Mucosa of gallbladder (tissue), 1 donor: ENCODE measurements around the gene BANP. TPM values are rescaled to one million over a fixed set of nuclear protein-coding genes. Genes with fewer than 3 reads are reported as not detected.
"Not testable (repeated sequence)": the region's sequence is repeated elsewhere in the genome, so short reads cannot be mapped to it uniquely, and the experiment has no call there.

ENCODE experiments used
- DNase-seq: peaks from one replicate; pipeline ENCODE4 v3.0.0-alpha.2; 2020; ENCODE audit warnings: low spot score
- total RNA-seq: library from RNA; stranded (reverse); gene quantifications from one replicate; pipeline ENCODE4 v1.2.1, GENCODE V29; 2021
- donor health status: DM: no; HTN: no; CAD: no.

Gene BANP
- total RNA-seq, 1 donor from 2014 or later, result 31.7 TPM

DNA sequence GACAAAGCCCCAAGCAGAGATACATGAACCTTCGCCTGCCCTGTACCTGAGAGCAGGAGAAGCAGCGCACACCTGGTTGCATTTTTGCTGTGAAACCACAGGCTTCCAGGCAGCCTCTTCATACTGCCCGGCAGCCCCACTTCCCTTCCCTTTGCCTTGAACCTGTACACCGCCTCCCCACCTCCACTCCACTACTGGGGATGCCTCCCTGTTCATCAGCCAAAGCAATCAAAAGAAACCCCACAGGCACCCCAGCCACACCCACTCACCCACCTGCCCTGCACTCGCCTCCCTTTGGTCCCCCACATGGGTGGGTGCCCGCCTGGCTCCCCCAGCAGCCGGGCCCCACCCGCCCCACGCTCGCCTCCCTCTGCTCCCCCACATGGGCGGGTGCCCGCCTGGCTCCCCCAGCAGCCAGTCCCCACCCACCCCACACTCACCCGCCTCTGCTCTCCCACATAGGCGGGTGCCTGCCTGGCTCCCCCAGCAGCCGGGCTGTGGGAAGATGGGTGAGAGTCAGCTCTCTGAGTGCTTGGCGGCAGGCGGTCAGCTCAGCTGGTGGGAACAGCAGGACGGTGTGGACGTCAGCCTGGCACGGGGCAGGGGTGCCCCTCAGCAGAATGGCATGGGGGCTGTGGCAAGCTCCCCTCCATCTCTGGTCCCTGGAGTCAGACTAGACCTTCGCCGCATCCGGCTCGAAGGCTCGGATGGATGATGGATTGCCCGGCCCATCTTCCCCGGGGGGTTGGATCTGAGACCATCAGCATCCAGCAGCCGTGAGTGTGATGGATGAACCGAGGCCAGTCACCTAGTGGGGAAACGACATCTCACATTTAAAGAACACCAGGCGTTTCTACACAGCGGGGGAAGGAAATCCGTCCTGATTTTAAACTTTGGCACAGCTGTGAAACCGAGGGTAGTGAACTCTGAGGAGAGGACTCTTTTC lies 135.6 kb downstream of the BANP start:
- DNase-seq, result no peak

DNA sequence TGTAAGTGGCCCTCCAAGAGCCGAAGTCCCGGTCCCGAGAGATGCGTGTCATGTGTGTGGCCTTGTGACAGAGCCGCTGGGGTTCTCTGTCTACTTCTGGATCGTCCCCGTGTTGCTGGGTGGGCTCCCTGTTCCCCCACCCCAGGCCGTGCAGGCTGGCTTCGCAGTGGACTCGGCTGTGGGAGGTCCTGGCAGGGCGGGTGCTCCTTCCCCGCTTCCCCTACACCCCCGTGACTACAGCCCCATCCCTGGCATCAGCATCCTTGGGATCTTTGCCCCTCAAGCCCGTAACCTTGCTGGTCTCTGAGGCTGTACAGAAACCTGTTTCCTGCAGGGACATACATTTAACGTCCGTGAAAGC lies 136.3 kb downstream of the BANP start:
- no peak for DNase-seq

DNA sequence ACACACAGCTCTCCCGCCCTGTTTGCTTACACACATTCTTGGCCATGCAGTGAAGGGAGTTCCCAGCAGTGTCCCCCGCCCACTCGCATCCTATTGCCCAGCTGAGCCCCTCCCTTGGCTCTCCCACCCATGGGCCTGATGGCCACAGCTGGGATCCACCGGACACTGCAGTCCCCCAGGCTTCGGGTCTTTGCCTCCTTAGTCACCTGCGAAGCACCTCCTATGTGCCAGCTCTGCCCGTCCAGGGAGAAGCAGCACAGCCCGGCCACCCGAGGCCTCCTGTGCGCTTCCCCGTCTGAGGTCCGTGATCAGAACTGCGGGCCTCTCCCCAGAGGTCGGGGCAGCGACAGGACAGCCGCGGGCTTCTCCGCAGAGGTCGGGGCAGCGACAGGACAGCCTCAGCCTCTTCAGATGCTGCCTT lies 136.9 kb downstream of the BANP start:
- DNase-seq, result no peak

DNA sequence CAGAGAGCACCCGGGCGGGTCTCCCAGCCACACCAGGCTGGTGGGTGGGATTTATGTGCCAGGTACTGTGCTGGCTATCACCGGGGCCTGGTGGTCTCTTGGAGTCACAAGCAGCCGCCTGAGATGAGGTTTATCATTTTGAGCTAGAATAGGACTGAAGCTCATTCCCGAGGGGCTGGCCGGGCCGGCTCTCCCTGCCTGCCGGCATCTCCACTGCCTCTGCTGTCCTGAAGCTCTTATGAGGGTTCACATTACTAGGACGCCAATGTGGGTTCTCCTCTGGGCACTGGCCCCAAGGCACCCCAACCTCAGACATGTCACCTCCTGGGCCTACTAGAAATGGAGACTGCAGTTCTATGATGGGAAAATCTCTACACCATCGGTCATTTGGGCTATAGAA lies 137.4 kb downstream of the BANP start:
- not testable (repeated sequence) for DNase-seq

DNA sequence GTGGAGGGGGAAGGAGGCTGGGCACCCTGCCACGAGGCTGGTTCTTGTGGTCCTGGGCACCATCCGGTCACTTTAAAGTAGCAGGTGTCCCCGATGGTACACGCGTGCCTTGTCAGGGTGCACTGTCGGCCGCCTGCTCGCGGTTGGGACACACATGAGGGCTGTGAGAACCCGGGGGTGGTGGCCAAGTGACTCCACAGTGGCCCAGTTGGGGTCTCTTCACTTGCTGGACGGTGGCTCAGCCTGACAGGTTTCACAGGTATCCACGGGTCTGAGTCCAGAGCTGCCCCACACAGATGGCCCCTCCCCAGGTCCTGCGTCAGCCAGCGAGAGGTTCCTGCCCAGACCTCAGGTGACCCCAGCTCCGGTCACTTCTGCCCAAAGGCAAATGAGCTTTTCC lies 137.8 kb downstream of the BANP start:
- DNase-seq, result not testable (repeated sequence)

DNA sequence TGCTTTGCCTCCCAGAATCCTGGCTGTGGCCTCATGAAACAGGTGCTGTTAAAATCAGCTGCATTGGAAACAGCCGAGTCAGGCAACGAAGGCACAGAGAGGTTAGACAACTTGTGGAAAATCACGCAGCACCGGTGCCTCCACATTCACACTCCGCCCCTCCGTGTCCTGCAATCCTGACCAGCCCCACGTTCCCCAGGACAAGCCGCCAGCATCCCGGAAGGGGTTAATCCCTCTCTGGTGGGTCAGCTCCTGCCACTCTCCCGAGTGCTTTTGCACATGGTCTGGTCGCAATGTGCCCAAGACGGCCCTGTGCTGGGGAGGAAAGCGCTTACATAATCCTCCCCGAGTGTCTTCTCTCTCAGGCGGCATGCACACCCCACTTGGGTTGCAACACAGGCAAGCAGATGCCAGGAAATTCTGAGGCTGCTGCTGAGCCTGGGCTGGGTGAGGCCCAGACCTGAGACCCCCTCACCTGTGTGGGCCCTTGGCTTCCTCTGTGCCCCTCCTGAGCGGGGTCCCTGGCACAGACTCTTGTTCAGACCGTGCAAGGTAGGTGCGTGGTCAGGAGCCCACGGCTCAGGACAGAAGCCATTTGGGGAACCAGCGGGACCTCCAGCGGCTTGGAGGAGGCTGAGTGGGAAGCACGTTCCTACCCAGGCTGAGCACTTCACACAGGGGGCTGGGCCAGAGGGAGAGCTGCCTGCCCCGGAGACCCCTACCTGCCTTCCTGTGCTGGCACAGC lies 138.6 kb downstream of the BANP start:
- not testable (repeated sequence) for DNase-seq

DNA sequence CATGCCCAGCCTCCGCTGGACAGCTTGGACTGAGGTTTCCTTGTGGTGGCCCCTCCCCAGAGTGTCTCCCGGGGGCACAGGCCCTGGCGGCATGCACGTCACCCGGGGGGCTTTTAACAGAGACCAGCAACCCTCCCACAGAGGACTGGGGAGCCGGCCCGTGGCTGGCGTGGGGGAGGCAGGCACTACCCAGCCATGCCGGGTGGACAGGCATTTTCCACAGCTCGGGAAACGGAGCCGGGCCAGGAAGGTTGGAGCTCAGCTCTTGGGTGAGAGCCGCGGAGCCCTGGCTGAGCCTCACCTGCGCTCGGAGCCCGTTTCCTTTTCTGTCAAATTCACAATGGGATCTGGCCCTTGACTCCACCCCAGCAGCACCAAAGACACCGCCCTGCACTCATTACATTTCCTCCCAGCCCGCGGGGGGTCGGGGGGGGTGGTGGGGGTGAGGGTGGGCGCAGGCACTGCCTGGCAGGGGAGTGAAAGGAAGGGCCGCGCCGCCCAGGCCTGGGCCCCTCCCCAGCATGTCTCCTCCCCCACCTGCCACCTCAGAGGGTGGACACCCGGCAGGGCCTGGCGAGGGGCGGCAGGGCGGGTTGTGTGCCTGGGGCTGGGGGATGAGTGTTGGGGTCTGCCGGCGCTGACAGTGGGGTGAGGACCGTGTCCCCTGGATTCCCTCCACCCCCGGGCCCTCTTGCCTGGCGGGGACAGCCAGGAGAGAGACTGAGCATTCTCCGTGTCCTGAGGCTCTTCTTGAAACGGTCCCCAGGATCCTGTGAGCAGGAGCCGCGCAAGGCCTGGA lies 139.3 kb downstream of the BANP start:
- not testable (repeated sequence) for DNase-seq

DNA sequence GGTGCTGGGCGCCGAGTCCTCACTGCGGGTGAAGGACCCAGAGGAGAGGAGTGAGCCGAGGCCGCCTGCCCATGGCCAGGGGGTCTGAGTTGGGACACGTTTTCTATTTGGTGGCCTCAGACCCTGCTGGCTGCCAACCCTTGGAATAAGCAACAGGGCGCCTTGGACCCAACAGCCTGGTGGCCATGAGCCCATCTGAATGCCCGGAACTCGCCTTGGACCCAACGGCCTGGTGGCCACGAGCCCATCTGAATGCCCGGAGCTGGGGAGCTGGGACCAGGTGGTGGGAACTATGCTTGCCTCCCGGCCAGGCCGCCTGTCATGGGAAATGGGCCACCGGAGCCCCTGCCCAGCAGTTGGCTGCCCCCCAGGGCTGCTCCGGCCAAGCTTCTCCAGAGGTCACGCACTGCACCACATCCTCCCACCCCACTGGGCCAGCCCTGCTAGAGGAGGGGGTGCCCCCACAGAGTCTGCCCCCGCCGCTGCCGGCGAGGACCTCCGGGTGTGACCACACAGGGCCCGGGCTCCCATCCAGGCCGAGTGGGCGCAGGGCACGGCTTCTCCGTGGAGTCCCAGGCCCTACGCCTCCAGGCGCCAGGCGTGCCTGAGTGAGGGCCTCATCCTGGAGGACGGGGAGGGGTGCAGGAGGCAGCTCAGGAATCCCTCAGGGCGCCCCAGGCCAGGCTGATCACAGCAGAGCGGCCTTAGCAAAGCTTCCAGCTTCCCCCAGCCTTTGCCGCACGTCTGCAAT lies 140.2 kb downstream of the BANP start:
- not testable (repeated sequence) for DNase-seq

DNA sequence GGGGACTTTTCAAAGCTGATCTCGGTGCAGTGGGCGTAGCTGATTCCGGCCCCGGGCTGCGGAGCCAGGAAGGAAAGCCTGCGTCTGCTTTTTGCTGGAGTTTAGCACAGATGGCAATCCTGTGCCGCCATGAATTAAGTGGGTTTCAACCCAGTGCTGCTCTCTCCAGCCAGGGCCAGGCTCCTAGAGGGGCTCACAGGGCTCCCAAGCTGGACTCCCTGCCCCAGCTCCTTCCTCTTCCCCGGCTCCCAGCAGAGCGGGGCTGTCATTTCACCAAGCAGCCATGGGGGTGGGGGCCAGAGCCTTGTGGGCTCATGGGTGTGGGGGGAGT lies 140.7 kb downstream of the BANP start:
- DNase-seq, result not testable (repeated sequence)

DNA sequence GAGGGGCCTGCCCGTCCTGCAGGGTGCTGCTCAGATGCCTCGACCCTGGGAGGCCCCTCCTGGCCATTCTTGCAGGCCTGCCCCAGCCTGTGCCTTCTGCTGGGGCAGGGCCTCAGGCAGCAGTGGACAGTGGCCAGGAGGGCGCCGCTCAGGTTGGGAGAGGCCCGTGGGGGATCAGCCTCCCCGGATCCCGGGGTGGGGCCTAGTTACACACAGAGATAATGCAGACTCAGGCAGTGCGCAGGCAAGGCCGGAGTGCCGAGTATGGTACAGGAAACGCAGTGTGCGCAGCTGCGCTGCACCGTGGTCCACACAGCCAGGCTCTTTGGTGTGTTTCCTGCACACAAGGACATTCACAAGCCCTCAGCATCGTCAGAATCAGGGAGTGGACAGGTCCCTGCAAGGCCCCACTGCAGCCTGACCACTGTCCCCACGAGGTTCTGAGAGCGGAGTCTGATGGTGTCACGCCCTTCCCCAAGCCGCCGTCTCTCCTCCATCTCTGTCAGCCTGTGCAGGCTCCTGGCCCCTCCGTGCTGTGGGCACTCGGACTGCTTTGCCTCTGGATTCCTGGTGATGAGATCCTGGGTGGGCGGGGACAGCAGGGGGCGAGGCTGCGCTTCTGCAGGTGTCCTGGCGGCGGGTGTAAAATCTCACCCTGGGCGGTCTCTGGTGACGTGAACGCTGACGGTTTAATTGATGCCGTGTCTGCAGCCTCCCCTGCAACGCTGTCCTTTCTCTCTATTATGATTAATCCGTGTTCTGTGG lies 141.7 kb downstream of the BANP start:
- DNase-seq, result not testable (repeated sequence)

DNA sequence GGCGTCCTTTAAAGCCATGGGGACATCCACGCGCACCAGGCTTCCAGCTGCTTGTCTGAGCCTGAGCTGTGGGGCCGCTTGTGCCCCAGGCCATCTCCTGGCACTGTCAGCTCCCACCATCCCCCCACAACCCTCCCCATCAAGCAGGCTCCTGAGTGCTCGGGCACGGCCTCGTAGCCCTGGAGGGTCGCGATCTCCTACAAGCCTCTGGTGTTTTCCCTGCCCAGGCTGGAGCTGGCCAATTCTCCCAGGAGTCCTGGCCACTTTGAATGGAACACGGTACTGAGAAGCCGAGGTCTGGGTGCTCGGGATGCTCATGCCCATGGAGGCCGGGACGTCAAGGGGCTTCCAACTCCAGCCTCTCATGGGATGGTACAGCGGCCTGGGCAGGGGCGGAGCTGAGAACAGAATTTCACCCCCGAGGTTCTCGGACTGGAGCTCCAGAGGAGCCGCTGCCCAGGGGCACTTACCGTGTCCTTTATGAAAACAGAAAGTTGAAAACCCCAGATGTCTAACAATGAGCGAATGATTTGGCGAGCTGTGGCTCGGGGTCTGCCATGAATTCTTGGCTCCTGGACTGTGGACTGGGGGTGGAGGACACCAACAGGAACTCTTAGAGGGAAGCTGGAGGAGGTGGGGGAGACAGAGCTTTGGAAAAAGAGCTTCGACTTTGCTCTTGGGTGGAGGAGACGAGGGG lies 142.5 kb downstream of the BANP start:
- DNase-seq, result not testable (repeated sequence)

DNA sequence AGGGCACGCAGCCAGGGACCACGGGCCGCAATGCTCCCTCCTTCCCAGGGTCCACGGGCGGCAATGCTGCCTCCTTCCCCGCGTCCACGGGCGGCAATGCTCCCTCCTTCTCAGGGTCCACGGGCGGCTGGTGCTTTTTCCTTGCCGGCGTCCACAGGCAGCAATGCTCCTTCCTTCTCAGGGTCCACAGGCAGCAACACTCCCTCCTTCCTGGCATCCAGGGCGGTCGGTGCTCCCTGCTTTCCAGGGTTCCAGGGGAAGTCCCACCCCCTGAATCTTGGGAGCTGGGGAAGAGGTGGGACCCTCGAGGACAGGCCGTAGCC lies 143.0 kb downstream of the BANP start:
- DNase-seq, result not testable (repeated sequence)

DNA sequence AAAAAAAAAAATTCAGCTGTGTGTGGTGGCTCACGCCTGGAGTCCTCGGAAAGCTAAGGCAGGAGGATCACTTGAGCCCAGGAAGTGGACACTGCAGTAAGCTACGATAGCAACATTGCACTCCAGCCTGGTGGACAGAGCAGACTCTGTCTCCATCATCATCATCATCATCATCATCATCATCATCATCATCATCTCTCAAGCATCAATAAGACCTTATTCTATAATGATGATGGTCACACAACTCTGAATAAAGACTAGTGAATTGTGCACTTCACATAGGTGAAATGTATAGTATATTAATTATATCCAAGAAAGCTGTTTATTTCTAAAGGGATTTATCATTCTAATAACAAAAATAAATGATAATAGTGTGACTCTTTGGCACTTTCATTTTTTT lies 143.7 kb downstream of the BANP start:
- DNase-seq, result not testable (repeated sequence)

DNA sequence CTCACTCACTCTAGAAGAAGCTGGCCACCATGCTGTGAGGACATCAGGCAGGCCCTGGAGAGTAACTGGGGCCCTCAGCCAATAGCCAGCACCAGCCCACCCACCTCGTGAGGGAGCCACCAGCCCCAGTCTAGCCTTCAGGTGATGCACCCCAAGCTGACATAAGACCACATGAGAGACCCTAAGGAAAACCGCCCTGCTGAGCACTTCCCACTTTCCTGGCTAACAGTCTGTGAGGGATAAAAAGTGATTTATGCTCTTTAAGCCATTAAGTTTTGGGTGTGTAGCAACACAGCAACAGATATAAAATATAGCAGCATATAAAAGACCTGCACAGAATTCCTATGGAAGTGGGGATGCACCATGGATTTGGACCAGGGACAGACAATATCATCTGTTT lies 145.4 kb downstream of the BANP start:
- not testable (repeated sequence) for DNase-seq

DNA sequence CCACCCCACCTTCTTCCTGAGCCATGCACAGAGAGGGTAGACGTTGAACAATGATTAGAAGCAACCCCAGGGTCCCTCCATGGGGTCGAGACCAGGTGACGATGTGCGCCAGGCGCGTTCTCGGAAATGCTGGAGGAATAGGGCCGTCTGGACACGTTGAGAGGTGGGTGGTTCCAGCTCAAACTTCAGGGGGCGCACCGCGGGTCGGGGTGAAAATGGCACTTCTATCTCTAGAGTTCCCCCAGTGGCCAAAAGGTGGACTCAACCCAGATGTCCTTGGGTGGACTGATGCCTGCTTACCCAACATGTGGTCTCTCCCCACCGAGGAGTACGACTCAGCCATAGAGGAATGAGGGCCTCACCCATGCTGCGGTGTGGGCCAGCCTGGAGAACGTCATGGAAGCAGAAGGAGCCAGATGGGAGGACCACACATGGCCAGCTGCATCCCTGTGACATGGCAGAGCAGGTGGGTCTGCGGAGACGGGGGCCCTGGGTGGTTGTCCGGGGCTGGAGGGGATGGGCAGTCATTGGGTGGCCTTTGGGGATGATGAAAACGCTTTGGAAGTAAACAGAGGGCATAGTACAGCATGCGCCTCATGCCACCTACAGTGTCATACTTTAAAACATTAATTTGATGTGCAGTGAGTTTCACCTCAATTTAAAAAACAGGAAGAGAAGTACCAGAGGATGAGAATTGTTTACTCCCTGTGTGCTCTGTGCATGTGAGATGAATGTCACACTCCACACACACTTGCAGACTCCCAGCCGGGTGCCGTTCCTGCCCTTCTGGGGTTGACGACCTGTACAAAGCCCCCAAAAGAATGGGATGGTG lies 147.7 kb downstream of the BANP start:
- DNase-seq, result not testable (repeated sequence)

DNA sequence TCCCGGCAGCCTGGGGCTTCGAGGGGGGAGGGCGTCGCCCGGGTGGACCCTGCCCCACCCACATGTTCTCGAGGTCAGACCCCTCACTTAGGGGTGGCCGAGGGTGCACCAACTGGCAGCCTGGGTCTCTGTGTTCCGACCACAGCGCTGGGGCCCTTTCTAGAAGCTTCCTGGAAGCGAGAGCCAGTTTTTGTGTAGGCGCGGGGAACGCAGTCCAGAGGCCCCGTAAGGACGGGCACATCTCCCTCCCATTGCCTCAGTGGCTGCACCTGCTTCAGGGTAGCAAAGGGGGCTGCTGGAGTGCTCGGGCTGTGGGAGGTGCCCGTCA lies 148.3 kb downstream of the BANP start:
- no peak for DNase-seq

DNA sequence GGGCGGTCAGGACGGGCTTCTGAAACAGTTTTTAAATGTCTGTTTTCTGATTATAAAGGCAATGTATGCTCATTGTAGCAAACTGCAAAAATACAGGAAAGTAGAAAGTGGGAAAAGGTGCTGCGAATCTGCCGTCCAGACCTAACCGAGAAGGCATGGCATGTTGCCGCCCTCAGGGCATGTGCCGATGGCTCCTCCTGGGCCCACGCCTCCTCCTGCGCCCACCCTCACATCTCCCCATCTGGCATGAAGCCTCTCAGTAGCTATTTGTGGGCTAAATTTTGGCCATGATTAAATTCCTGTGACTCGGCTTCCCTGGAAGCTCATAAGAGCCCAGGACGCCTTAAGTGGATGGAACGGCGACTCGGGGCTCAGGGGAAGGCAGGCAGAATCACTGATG lies 148.7 kb downstream of the BANP start:
- not testable (repeated sequence) for DNase-seq

DNA sequence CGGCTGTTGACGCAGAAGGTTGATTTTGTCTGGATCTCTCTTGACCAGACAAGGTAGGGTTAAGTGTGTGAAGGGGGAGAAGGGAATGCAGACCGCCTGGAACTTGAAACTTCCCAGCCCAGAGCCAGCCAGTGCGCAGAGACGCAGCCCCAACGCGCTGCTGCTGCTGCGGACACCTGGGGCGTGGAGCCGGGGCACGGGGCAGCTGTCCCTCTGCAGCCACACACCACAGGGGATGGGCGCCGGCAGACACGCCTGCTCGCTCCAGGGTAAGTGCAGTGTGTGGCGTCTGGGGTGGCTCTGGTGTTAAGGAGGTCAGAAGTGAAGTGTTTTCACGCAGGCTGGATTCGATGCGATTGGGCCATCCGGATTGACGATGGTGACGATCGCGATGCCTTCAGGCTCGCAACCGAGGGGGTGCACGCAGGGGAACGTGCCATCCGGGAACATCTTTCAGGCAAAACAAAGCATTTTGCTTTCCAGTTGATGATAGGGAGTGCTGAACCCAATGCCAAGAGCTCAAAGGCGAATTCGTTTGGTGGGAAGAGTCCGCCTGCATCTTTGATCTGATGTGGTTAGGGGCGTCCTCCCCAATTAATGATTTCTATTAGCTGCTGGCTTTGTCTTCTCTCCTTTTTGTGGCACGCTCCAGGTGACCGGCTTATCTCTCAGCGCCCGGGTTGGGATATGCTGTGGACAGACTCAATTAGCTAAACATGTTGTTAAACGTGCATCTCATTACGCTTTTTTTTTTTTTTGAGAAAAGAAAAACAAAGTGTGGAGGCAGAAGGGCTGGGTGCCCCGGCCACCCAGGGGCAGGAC lies 149.8 kb downstream of the BANP start:
- DNase-seq, result not testable (repeated sequence)
